Activated T-cell treated with anti-CD3 and anti-CD28 coated beads, Interleukin-2, amount 50 U/mL, for 72 hours (primary cell): ENCODE data around the gene PLEKHG5. TPM values are rescaled to one million over a fixed set of nuclear protein-coding genes. Genes with fewer than 3 reads are reported as not detected.

ENCODE experiments used
- ATAC-seq, 2 donors: fragments of 150-1000 bp; cut with Tn5 transposase; replicated peaks in 1 of 2; 2 replicates each; pipeline ENCODE4 v1.10.0; 2021; ENCODE audit warnings: moderate library complexity in 2 of 2, mild to moderate bottlenecking in 1 of 2
- DNase-seq, 2 donors: peaks; one replicate each; pipeline ENCODE4 v3.0.0; 2021 to 2022; ENCODE audit warnings: mixed read lengths in 1 of 2
- H3K27ac Mint-ChIP-seq: one replicate; pipeline ENCODE4 v1.8.0; 2022; ENCODE audit warnings: mild to moderate bottlenecking, moderate library complexity, mixed read lengths
- H3K27me3 Mint-ChIP-seq: one replicate; pipeline ENCODE4 v1.8.0; 2022; ENCODE audit warnings: low read depth, mixed read lengths
- H3K36me3 Mint-ChIP-seq, 2 donors: one replicate each; pipeline ENCODE4 v1.8.0; 2022; ENCODE audit warnings: mixed read lengths in 2 of 2, mild to moderate bottlenecking in 1 of 2; ENCODE audit not compliant: insufficient read depth in 2 of 2
- H3K4me1 Mint-ChIP-seq: one replicate; pipeline ENCODE4 v1.8.0; 2022; ENCODE audit warnings: low read depth, mixed read lengths
- H3K4me3 Mint-ChIP-seq, 2 donors: one replicate each; pipeline ENCODE4 v1.8.0; 2022; ENCODE audit warnings: mild to moderate bottlenecking in 2 of 2, mixed read lengths in 2 of 2, moderate library complexity in 2 of 2
- H3K9me3 Mint-ChIP-seq, 2 donors: one replicate each; pipeline ENCODE4 v1.8.0; 2022; ENCODE audit warnings: mixed read lengths in 2 of 2
- total RNA-seq, 2 donors: library from RNA; stranded (reverse); gene quantifications; one replicate each; pipeline ENCODE4 v1.2.3, GENCODE V29; 2022

The PLEKHG5 gene
- total RNA-seq, 2 donors from 2014 or later = 2.6 to 3.2 TPM

- H3K9me3 Mint-ChIP-seq = no peaks in the 10 kb centered on the region
- no peaks in the 10 kb centered on the region for H3K36me3 Mint-ChIP-seq
- no peak for DNase-seq
- H3K27ac Mint-ChIP-seq = no peak overlapping the region
- no peak overlapping the region for H3K4me3 Mint-ChIP-seq
- ATAC-seq = no peak
- no peaks in the 10 kb centered on the region for H3K27me3 Mint-ChIP-seq
- no peaks in the 10 kb centered on the region for H3K4me1 Mint-ChIP-seq
Measured at GRCh38 chr1:6517435-6517851, 26.0 kb upstream of the PLEKHG5 start.

DNA sequence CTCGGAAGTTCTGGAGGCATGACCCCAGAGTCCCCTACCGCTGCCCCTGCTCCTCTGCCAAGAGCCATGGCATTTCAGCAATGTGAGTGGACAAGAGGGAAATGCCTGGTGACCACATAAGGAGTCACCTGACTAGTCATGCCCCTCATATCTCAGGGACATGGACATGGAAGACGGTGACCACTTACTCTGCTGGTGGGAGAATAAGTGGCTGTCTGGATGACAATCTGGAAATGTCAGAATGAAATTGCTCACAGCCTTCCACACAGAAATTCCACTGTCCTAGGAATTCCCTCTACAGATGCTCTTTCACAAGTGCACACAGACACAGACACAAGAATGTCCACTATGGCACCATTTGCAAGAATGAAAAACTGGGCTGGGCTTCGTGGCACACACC is 24.3 kb upstream of the PLEKHG5 start:
- Mint-ChIP-seq H3K9me3 (no peaks in the 10 kb centered on the region), H3K4me1 (no peaks in the 10 kb centered on the region), H3K4me3 (no peak overlapping the region), H3K27ac (no peak overlapping the region), H3K27me3 (no peaks in the 10 kb centered on the region), H3K36me3 (no peaks in the 10 kb centered on the region)
- no peak for ATAC-seq
- DNase-seq = no peak

- Mint-ChIP-seq H3K4me1 (no peaks in the 10 kb centered on the region), H3K27ac (no peak overlapping the region), H3K9me3 (no peaks in the 10 kb centered on the region), H3K4me3 (no peak overlapping the region), H3K36me3 (no peaks in the 10 kb centered on the region), H3K27me3 (no peaks in the 10 kb centered on the region)
- DNase-seq (no peak), ATAC-seq (no peak)
Measured at GRCh38 chr1:6513320-6513801, 21.9 kb upstream of the PLEKHG5 start.

DNA sequence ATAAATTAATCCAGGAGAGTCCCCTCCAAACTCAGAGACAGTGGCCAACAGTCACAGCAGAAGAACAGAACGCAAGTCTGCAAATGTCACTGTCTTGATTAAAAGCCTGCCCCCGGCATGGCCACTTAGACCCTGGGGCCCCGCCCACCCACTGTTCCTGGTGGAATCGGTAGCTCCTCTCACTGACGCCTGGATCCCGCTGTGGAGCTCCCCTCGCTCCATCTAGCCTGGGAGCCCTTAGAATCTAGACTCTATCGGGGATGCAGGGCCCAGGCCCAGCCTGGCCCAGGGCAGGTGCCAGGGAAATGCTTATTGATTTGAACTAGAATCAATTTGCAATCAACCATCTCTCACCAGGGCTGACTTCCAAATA is 21.4 kb upstream of the PLEKHG5 start:
- Mint-ChIP-seq H3K4me1 (no peaks in the 10 kb centered on the region), H3K36me3 (no peaks in the 10 kb centered on the region), H3K9me3 (no peaks in the 10 kb centered on the region), H3K4me3 (no peak overlapping the region), H3K27ac (no peak overlapping the region), H3K27me3 (no peaks in the 10 kb centered on the region)
- DNase-seq = no peak
- ATAC-seq = no peak

DNA sequence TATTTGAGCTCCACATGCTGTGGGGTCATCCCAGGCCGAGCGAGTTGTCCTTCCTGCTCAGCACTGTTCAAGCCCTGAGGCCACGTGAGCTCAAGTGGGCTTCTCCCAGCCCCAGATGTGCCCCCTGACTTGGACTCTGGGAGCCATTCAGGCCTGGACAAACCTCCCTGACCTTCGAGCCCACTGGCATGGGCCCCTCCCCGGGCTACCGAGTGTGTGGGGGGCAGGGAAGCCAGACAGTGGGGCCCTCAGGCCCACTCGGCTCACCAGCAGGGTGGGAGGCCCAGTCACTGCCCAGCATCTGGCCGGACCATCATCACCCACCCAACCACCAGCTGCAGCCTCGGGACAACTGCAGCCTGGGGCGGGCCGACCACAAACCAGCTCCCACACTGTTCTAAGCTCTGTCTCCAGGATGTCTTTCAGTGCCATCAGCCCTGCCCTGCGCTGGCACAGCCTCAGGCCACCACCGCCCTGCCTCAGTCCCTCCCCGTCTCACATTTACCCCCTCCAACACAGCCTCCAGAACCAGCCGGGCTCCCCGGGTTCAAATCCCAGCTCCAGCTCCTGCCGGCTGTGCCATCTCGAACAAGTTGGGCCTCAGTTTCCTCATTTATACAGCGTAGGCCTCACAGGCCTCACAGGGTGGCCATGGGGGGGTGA is 20.9 kb upstream of the PLEKHG5 start:
- ATAC-seq = no peak
- H3K36me3 Mint-ChIP-seq = no peaks in the 10 kb centered on the region
- no peaks in the 10 kb centered on the region for H3K27me3 Mint-ChIP-seq
- no peak for DNase-seq
- no peak overlapping the region for H3K27ac Mint-ChIP-seq
- no peaks in the 10 kb centered on the region for H3K9me3 Mint-ChIP-seq
- no peak overlapping the region for H3K4me3 Mint-ChIP-seq
- no peaks in the 10 kb centered on the region for H3K4me1 Mint-ChIP-seq

DNA sequence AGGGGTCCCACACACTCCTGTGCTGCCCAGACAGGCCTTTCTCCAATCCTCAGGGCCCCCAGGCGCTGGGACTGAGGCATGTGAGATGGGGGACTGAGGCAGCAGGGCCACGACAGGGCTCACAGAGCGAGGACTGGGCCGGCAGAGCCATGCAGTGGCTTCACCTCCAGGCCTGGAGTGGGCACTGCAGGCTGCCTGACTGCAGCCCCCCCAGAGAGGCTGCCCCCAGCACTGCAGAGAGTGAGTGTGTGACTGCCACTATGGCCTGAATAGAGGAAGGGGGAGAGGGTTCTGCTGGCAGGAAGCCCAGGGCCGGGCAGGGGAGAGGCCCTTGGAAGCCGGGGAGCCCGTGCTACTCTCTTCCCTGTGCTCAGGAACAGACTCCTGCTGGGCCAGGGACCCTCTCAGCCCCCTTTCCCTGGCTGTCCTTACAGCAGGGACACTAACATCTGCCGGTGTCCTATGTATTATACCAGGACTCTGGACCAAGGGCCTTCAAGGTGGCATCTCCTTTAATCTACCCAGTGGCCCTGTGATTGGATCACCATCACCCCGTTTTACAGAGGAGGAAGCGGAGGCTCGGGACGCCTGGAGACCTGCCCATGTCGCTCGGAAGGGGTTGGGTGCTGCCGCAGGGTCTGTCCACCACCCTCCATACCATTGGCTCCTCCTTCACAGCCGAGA is 20.2 kb upstream of the PLEKHG5 start:
- Mint-ChIP-seq H3K36me3 (no peaks in the 10 kb centered on the region), H3K4me3 (no peak overlapping the region), H3K4me1 (no peaks in the 10 kb centered on the region), H3K27ac (no peak overlapping the region), H3K9me3 (no peaks in the 10 kb centered on the region), H3K27me3 (no peaks in the 10 kb centered on the region)
- DNase-seq (no peak), ATAC-seq (no peak)

GRCh38 chr1:6511056-6511455 is 19.6 kb upstream of the PLEKHG5 start:
- no peak for DNase-seq
- ATAC-seq = no peak
- Mint-ChIP-seq H3K9me3 (no peaks in the 10 kb centered on the region), H3K36me3 (no peaks in the 10 kb centered on the region), H3K27me3 (no peaks in the 10 kb centered on the region), H3K27ac (no peak overlapping the region), H3K4me1 (no peaks in the 10 kb centered on the region), H3K4me3 (no peak overlapping the region)

- H3K9me3 Mint-ChIP-seq = no peaks in the 10 kb centered on the region
- H3K36me3 Mint-ChIP-seq = no peaks in the 10 kb centered on the region
- ATAC-seq = no peak
- DNase-seq = no peak
- H3K4me3 Mint-ChIP-seq = no peak overlapping the region
- no peaks in the 10 kb centered on the region for H3K27me3 Mint-ChIP-seq
- H3K4me1 Mint-ChIP-seq = no peaks in the 10 kb centered on the region
- no peak overlapping the region for H3K27ac Mint-ChIP-seq
Measured at GRCh38 chr1:6510493-6510892, 19.0 kb upstream of the PLEKHG5 start.

DNA sequence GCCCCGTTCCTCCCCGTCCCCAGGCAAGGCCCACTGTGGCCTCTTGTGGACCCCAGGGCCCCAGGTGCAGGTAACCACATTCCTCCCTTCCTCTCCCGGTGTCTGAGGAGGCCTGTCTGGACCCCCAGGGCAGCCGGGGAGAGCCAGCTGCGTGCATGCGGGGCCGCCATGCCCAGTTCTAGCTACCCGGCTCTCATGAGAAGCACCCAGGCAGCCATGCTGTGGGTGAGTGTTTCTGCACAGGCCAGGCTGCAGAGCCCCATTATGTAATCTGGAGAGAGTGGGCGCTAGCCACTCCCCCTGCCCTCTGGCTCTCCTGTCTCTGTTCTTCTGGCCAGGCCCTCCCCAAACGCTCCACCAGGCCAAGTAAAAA is 18.4 kb upstream of the PLEKHG5 start:
- no peak for DNase-seq
- H3K4me1 Mint-ChIP-seq = no peaks in the 10 kb centered on the region
- ATAC-seq = no peak
- no peaks in the 10 kb centered on the region for H3K27me3 Mint-ChIP-seq
- no peaks in the 10 kb centered on the region for H3K36me3 Mint-ChIP-seq
- no peaks in the 10 kb centered on the region for H3K9me3 Mint-ChIP-seq
- H3K27ac Mint-ChIP-seq = no peak overlapping the region
- no peak overlapping the region for H3K4me3 Mint-ChIP-seq

DNA sequence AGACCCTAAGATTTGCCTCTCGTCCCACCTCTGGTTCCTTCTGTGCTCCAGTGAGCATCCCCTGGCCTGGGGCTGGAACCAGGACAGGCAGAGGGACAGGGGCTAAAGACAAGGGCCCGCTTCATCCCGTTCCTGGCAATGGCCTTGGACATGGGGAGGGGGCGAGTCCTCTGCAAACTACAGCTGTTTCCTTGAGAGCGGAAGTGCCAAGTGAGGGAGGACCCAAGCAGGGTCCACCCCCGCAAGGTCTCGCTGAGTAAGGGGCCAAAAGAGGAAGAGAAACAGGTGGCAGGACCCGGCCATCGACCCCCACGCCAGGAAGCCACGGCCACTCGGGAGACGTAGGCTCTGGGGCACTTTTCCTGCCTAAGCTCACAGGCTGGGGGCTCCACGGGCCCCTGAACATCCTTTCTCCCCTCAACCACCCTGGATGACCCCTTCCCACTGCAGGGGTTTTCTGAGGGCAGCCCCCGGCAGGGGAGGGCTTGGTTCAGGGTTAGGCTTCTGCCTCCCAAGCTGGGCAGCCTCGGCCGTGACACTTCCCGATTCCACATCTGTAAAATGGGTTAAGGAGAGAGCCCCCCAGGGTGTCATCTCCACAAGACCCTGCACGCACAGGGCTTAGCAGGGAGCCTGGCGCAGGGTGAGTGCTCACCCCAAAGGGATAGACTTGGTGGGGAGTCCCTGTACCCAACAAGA is 17.9 kb upstream of the PLEKHG5 start:
- Mint-ChIP-seq H3K4me1 (no peaks in the 10 kb centered on the region), H3K9me3 (no peaks in the 10 kb centered on the region), H3K36me3 (no peaks in the 10 kb centered on the region), H3K27ac (no peak overlapping the region), H3K4me3 (no peak overlapping the region), H3K27me3 (no peaks in the 10 kb centered on the region)
- ATAC-seq (no peak), DNase-seq (no peak)

DNA sequence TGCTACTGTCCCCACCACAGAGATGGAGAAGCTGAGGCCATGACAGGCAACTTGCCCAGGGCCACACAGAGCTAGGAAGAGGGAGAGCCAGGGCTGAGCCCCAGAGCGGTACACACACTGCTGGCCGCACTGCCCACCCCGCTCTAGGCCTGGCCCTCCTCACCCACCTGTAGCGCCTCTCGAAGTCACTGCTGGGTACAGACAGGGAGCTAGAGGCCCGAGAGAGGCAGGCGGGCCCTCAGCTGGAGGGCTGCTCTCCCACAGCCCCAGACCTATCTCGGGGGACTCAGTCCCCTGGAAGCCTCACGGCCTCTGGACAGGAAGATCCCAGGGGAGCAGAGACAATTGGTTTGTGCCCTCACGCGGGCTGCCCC is 17.3 kb upstream of the PLEKHG5 start:
- no peak for DNase-seq
- Mint-ChIP-seq H3K36me3 (no peaks in the 10 kb centered on the region), H3K27ac (no peak overlapping the region), H3K9me3 (no peaks in the 10 kb centered on the region), H3K4me1 (no peaks in the 10 kb centered on the region), H3K4me3 (no peak overlapping the region), H3K27me3 (no peaks in the 10 kb centered on the region)
- ATAC-seq = no peak

DNA sequence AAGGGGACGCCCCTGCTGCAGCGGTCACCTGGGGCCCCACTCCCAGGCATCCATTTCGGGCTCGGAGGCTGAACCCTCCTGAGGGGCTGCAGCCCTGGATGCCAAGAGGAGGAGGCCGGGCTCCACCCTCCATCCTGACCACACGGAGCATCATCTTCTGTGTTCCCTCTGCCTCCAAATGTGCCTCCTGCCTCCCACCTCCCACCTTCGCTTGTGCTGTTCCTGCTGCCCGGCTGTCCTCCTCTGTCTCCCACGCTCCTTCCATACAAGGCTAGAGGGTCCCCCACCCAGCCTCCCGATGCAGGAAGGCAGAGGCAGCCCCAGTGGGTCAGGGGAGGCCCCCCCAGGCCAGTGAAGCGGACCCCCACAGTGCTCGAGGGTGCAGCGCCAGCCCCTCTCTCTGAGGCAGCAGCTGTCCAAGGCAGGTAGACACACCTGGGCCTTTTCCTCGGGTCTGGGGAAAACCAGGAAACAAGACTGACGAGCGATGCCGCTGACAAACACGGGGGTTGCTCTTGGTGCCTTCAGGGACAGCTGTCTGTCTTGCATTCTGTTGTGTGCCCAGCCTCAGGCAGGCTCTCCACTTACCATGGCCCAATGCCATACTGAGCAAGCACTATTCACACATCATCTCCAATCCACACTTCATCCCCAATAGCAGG is 16.8 kb upstream of the PLEKHG5 start:
- H3K4me3 Mint-ChIP-seq = no peak overlapping the region
- DNase-seq = no peak
- no peaks in the 10 kb centered on the region for H3K4me1 Mint-ChIP-seq
- no peak for ATAC-seq
- H3K9me3 Mint-ChIP-seq = no peaks in the 10 kb centered on the region
- no peak overlapping the region for H3K27ac Mint-ChIP-seq
- H3K36me3 Mint-ChIP-seq = no peaks in the 10 kb centered on the region
- H3K27me3 Mint-ChIP-seq = no peaks in the 10 kb centered on the region

DNA sequence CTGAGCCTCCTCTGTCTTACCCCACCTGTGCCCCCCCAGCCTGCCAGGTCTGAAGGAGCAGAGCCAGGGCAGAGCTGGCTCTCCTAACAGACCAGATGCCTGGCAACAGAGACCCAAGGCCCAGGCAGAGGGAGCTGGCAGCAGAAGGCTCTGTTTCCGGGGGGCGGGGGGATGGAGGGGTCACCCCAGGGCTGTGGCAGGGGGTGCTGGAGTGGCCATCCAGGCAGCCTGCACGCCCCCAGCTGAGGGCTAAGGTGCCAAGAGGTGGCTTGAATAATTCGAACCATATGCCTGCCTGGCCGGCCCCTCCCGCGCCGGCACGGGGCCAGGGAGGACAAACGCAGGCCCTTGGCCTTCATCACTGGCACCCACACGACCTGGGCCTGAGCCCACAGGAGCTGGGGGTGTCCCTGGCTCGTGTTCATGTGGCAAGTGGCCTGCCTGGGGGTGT is 16.0 kb upstream of the PLEKHG5 start:
- H3K4me1 Mint-ChIP-seq = no peaks in the 10 kb centered on the region
- no peak overlapping the region for H3K4me3 Mint-ChIP-seq
- ATAC-seq (no peak), DNase-seq (no peak)
- H3K36me3 Mint-ChIP-seq = no peaks in the 10 kb centered on the region
- H3K27me3 Mint-ChIP-seq = no peaks in the 10 kb centered on the region
- H3K9me3 Mint-ChIP-seq = no peaks in the 10 kb centered on the region
- H3K27ac Mint-ChIP-seq = no peak overlapping the region
